ENCODE measurements around the gene POLG2. TPM values are rescaled to one million over a fixed set of nuclear protein-coding genes. Genes with fewer than 3 reads are reported as not detected.
A peak's percentile ranks its signal among the peaks of the same experiment; 100 is the strongest.

POLG2 gene
- total RNA-seq, 1 experiment from 2014 or later: 51.5 TPM

- ChIA-PET CTCF (interaction anchor here (0.6 to 1.8 kb wide), 4 partner anchors 22 to 48 kb away, joined by 3 to 6 read pairs (median 4); no protein-coding TSS in a partner anchor), RAD21 (ENCODE audit: low non-redundant PET in 1 of 2, low total read pairs in 2 of 2, uncharacterized antibody in 2 of 2, unreplicated experiment in 2 of 2) (no interaction called here), POLR2A (interaction anchor here (0.9 to 1.4 kb wide), 5 partner anchors 17 to 63 kb away, joined by 3 to 5 read pairs (median 3); partner anchors contain the start of genes CEP95 and DDX5)
- TF ChIP-seq, protein P1, sequence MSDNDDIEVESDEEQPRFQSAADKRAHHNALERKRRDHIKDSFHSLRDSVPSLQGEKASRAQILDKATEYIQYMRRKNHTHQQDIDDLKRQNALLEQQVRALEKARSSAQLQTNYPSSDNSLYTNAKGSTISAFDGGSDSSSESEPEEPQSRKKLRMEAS (IDR thresholded peaks at IDR 0.05): peak; percentile 20; the same call in 1 of the 2 replicates
- TF ChIP-seq POLR2A (IDR thresholded peaks at IDR 0.05; ENCODE audit: borderline replicate concordance, extremely low read depth, insufficient read depth, insufficient read length) (no peak), EZH2phosphoT487 (IDR thresholded peaks at IDR 0.05; ENCODE audit: borderline replicate concordance) (no peak), FOSL1 (IDR thresholded peaks at IDR 0.05; ENCODE audit: low read depth) (peak; percentile 37; the same call in 1 of the 2 replicates), RAD21 (IDR thresholded peaks at IDR 0.05; ENCODE audit: low read depth) (0 out of 2 replicates have a peak, but pooled peaks have one; percentile 10), JUND (IDR thresholded peaks at IDR 0.05) (peak; percentile 33; the same call in 1 of the 2 replicates), SP1 (IDR thresholded peaks at IDR 0.05; ENCODE audit: low read depth) (peak; percentile 51), CTCF (IDR thresholded peaks at IDR 0.05 in 2 of 3, conservative IDR thresholded peaks at IDR 0.05 in 1 of 3; ENCODE audit: borderline replicate concordance in 1 of 3, insufficient read depth in 1 of 3, low read depth in 2 of 3, low read length in 2 of 3) (peak in 1 of 3 experiments; percentile 37; a peak in 3 of 6 replicates), CBX3 (IDR thresholded peaks at IDR 0.05; ENCODE audit: low read depth) (no peak), POLR2AphosphoS5 (IDR thresholded peaks at IDR 0.05; ENCODE audit: low read depth, low read length) (0 out of 2 replicates have a peak, but pooled peaks have one; percentile 25), SIN3A (IDR thresholded peaks at IDR 0.05; ENCODE audit: low read depth) (no peak)
- TF ChIP-seq, protein P2, sequence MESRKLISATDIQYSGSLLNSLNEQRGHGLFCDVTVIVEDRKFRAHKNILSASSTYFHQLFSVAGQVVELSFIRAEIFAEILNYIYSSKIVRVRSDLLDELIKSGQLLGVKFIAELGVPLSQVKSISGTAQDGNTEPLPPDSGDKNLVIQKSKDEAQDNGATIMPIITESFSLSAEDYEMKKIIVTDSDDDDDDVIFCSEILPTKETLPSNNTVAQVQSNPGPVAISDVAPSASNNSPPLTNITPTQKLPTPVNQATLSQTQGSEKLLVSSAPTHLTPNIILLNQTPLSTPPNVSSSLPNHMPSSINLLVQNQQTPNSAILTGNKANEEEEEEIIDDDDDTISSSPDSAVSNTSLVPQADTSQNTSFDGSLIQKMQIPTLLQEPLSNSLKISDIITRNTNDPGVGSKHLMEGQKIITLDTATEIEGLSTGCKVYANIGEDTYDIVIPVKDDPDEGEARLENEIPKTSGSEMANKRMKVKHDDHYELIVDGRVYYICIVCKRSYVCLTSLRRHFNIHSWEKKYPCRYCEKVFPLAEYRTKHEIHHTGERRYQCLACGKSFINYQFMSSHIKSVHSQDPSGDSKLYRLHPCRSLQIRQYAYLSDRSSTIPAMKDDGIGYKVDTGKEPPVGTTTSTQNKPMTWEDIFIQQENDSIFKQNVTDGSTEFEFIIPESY (IDR thresholded peaks at IDR 0.05; ENCODE audit: extremely low read depth, insufficient replicate concordance, low read length): no peak
- peak overlapping the region; percentile 65 for H3K4me2 ChIP-seq (ENCODE audit: low read length)
- no TSS peak for BruUV-seq (replicated peaks)
- peak; percentile 93 for ATAC-seq
- H3K9me3 ChIP-seq (ENCODE audit: control insufficient read depth in 1 of 2, insufficient read depth in 1 of 2, low read depth in 1 of 2, low read length in 2 of 2): peaks cover 1 to 9% of the 10 kb centered on the region in 2 experiments; a peak in 2 of 4 replicates
- H3K27me3 ChIP-seq (ENCODE audit: insufficient read depth, low read length): no peaks in the 10 kb centered on the region
- peak overlapping the region; percentile 17; the same call in 1 of the 2 replicates for H3K27ac ChIP-seq (ENCODE audit: low read depth, low read length)
- DNase-seq (ENCODE audit: low read depth, low spot score): peak; percentile 77
- intact Hi-C loops (cut with micrococcal nuclease): no loop called here
- peak overlapping the region; percentile 97 for H2AFZ ChIP-seq (ENCODE audit: low read depth, low read length, poor library complexity, severe bottlenecking)
- no peaks in the 10 kb centered on the region for H3K9me2 ChIP-seq (ENCODE audit: insufficient read depth)
- peak overlapping the region; percentile 29 for H3K9ac ChIP-seq (ENCODE audit: low read length)
- H4K20me1 ChIP-seq (ENCODE audit: insufficient read depth): no peaks in the 10 kb centered on the region
- H3K36me3 ChIP-seq (ENCODE audit: control insufficient read depth in 1 of 2, insufficient read depth in 2 of 2, low read length in 2 of 2): no peaks in the 10 kb centered on the region
- no peaks in the 10 kb centered on the region for H3K79me2 ChIP-seq (ENCODE audit: insufficient read depth, low read length)
- H3K4me1 ChIP-seq (ENCODE audit: control insufficient read depth in 1 of 2, insufficient read depth in 2 of 2, low read length in 2 of 2): peaks cover 18 to 23% of the 10 kb centered on the region in 2 experiments
- peak overlapping the region in 1 of 2 experiments; percentile 21; a peak in 1 of 4 replicates for H3K4me3 ChIP-seq (replicated peaks in 1 of 2; ENCODE audit: low read depth in 1 of 2, low read length in 2 of 2)
Observed at GRCh38 chr17:64443086-64443760, 53.6 kb downstream of the POLG2 start.
